Chondrocyte (in vitro differentiated cells): ENCODE measurements around the gene FFAR2. TPM values are rescaled to one million over a fixed set of nuclear protein-coding genes. Genes with fewer than 3 reads are reported as not detected.

Experiments used
- DNase-seq: peaks from one replicate; pipeline ENCODE4 v3.0.0; 2021; ENCODE audit warnings: mixed read lengths, low spot score
- H3K27ac Mint-ChIP-seq: one replicate; pipeline ENCODE4 v1.8.0; 2021; ENCODE audit warnings: mild to moderate bottlenecking, moderate library complexity, mixed read lengths; ENCODE audit not compliant: unreplicated experiment
- H3K27me3 Mint-ChIP-seq: 2 replicates; pipeline ENCODE4 v1.8.0; 2021; ENCODE audit warnings: low read depth, mixed read lengths
- H3K36me3 Mint-ChIP-seq: 2 replicates; pipeline ENCODE4 v1.8.0; 2021; ENCODE audit warnings: low read depth, mixed read lengths
- H3K4me1 Mint-ChIP-seq: 2 replicates; pipeline ENCODE4 v1.8.0; 2021; ENCODE audit warnings: low read depth, mild to moderate bottlenecking, mixed read lengths
- H3K4me3 Mint-ChIP-seq: one replicate; pipeline ENCODE4 v1.8.0; 2021; ENCODE audit warnings: mild to moderate bottlenecking, moderate library complexity, mixed read lengths; ENCODE audit not compliant: unreplicated experiment
- H3K9me3 Mint-ChIP-seq: 2 replicates; pipeline ENCODE4 v1.8.0; 2021; ENCODE audit warnings: low read depth, mixed read lengths
- total RNA-seq: library from RNA; stranded (reverse); gene quantifications from 3 replicates; pipeline ENCODE4 v1.2.1, GENCODE V29; 2021
- TF ChIP-seq, protein P1 (sequence below): fragments of 200-600 bp; sonication (generic); IDR thresholded peaks from 2 replicates; pipeline ENCODE4 v1.5.0; 2021; ENCODE audit warnings: antibody characterized with exemption, mild to moderate bottlenecking, moderate library complexity

The FFAR2 gene
- total RNA-seq, 1 donor from 2014 or later: not detected

- Mint-ChIP-seq H3K4me1 (no peaks in the 10 kb centered on the region), H3K36me3 (no peaks in the 10 kb centered on the region), H3K4me3 (no peak overlapping the region), H3K9me3 (peaks cover 3% of the 10 kb centered on the region), H3K27me3 (peaks cover 7% of the 10 kb centered on the region), H3K27ac (no peak overlapping the region)
- no peak for DNase-seq
- TF ChIP-seq, protein P1, sequence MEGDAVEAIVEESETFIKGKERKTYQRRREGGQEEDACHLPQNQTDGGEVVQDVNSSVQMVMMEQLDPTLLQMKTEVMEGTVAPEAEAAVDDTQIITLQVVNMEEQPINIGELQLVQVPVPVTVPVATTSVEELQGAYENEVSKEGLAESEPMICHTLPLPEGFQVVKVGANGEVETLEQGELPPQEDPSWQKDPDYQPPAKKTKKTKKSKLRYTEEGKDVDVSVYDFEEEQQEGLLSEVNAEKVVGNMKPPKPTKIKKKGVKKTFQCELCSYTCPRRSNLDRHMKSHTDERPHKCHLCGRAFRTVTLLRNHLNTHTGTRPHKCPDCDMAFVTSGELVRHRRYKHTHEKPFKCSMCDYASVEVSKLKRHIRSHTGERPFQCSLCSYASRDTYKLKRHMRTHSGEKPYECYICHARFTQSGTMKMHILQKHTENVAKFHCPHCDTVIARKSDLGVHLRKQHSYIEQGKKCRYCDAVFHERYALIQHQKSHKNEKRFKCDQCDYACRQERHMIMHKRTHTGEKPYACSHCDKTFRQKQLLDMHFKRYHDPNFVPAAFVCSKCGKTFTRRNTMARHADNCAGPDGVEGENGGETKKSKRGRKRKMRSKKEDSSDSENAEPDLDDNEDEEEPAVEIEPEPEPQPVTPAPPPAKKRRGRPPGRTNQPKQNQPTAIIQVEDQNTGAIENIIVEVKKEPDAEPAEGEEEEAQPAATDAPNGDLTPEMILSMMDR: no peak
These were observed 44.8 kb upstream of the FFAR2 start for GRCh38 chr19:35403116-35403760.

GRCh38 chr19:35404879-35405622 is 43.0 kb upstream of the FFAR2 start:
- H3K4me1 Mint-ChIP-seq: no peaks in the 10 kb centered on the region
- no peaks in the 10 kb centered on the region for H3K36me3 Mint-ChIP-seq
- no peak overlapping the region for H3K4me3 Mint-ChIP-seq
- no peak overlapping the region for H3K27ac Mint-ChIP-seq
- H3K27me3 Mint-ChIP-seq: peaks cover 13% of the 10 kb centered on the region
- peaks cover 3% of the 10 kb centered on the region for H3K9me3 Mint-ChIP-seq
- TF ChIP-seq, protein P1: no peak
- no peak for DNase-seq

GRCh38 chr19:35407619-35408018 is 40.4 kb upstream of the FFAR2 start:
- no peak for DNase-seq
- Mint-ChIP-seq H3K9me3 (peaks cover 3% of the 10 kb centered on the region), H3K36me3 (no peaks in the 10 kb centered on the region), H3K4me3 (no peak overlapping the region), H3K4me1 (no peaks in the 10 kb centered on the region), H3K27ac (no peak overlapping the region), H3K27me3 (peaks cover 19% of the 10 kb centered on the region)
- TF ChIP-seq, protein P1: no peak

- H3K36me3 Mint-ChIP-seq: no peaks in the 10 kb centered on the region
- H3K4me3 Mint-ChIP-seq: no peak overlapping the region
- DNase-seq: no peak
- no peak overlapping the region for H3K27ac Mint-ChIP-seq
- no peaks in the 10 kb centered on the region for H3K4me1 Mint-ChIP-seq
- TF ChIP-seq, protein P1: no peak
- peaks cover 3% of the 10 kb centered on the region for H3K9me3 Mint-ChIP-seq
- peaks cover 22% of the 10 kb centered on the region for H3K27me3 Mint-ChIP-seq
These were observed 39.5 kb upstream of the FFAR2 start for GRCh38 chr19:35408284-35409171.

GRCh38 chr19:35409191-35409590 is 38.9 kb upstream of the FFAR2 start:
- Mint-ChIP-seq H3K4me3 (no peak overlapping the region), H3K9me3 (peaks cover 3% of the 10 kb centered on the region), H3K27ac (no peak overlapping the region), H3K36me3 (no peaks in the 10 kb centered on the region), H3K4me1 (no peaks in the 10 kb centered on the region), H3K27me3 (peaks cover 25% of the 10 kb centered on the region)
- TF ChIP-seq, protein P1: no peak
- DNase-seq: no peak
